ENCODE measurements around the gene CYP4F12. TPM values are rescaled to one million over a fixed set of nuclear protein-coding genes. Genes with fewer than 3 reads are reported as not detected.

CYP4F12 gene
- total and polyA plus RNA-seq, 2 of the 8 experiments (the other 6 are each of a cell fraction or from before 2014, with no cell fraction given): not detected

GRCh38 chr19:15666186-15666585 lies 6.7 kb upstream of the CYP4F12 start:
- FAIRE-seq: no peak

More at GRCh38 chr19:15666186-15666585, 6.7 kb upstream of the CYP4F12 start:
- Histone ChIP-seq H2AFZ (ENCODE audit: low read length) (no peak overlapping the region), H3K4me1 (replicated peaks in 1 of 4; ENCODE audit: control insufficient read depth in 3 of 4, insufficient read depth in 4 of 4, low read length in 3 of 4) (no peaks in the 10 kb centered on the region), H4K91ac (replicated peaks; ENCODE audit: insufficient read length, low read length) (no peak overlapping the region), H2AK5ac (ENCODE audit: low read depth, low read length) (no peak overlapping the region), H3K9me3 (ENCODE audit: insufficient read depth in 2 of 2, low read depth in 1 of 2, low read length in 1 of 2) (peaks cover 82 to 84% of the 10 kb centered on the region in 2 experiments), H3K23ac (ENCODE audit: insufficient read length) (no peak overlapping the region), H4K8ac (ENCODE audit: extremely low read depth, insufficient read depth, low read length) (no peak overlapping the region), H3K27me3 (replicated peaks in 1 of 4; ENCODE audit: control insufficient read depth in 3 of 4, extremely low read depth in 1 of 4, insufficient read depth in 3 of 4, low read length in 3 of 4) (no peaks in the 10 kb centered on the region), H3K4ac (replicated peaks; ENCODE audit: insufficient read length, low read depth, low read length) (no peak overlapping the region), H4K5ac (ENCODE audit: insufficient read length, low read depth, low read length) (no peak overlapping the region), H3K4me3 (ENCODE audit: extremely low read depth in 1 of 4, insufficient read depth in 2 of 4, low read depth in 3 of 4, low read length in 4 of 4) (no peak overlapping the region), H3K23me2 (ENCODE audit: low read depth, low read length) (no peaks in the 10 kb centered on the region), H3K79me2 (ENCODE audit: control insufficient read depth in 1 of 2, insufficient read depth in 2 of 2, low read length in 2 of 2) (no peaks in the 10 kb centered on the region), H3K4me2 (ENCODE audit: insufficient read depth in 1 of 2, low read depth in 2 of 2, low read length in 2 of 2) (no peak overlapping the region), H3K79me1 (ENCODE audit: low read depth, low read length) (no peaks in the 10 kb centered on the region), H3K9ac (replicated peaks in 1 of 4; ENCODE audit: extremely low read depth in 1 of 4, low read depth in 3 of 4, low read length in 3 of 4) (no peak overlapping the region), H2BK120ac (replicated peaks; ENCODE audit: low read depth, low read length) (no peak overlapping the region), H2BK20ac (ENCODE audit: low read length) (no peak overlapping the region), H3K27ac (ENCODE audit: low read depth, low read length) (no peak overlapping the region), H3K56ac (replicated peaks; ENCODE audit: insufficient read length, low read depth, low read length) (no peak overlapping the region), H3K18ac (ENCODE audit: extremely low read depth, low read length) (no peak overlapping the region), H2BK15ac (ENCODE audit: low read length) (no peak overlapping the region), H2BK12ac (ENCODE audit: low read depth, low read length) (no peak overlapping the region), H4K20me1 (replicated peaks in 1 of 2; ENCODE audit: control insufficient read depth in 1 of 2, insufficient read depth in 2 of 2, low read length in 2 of 2) (no peaks in the 10 kb centered on the region), H3K14ac (ENCODE audit: insufficient read length) (no peak overlapping the region), H2BK5ac (ENCODE audit: low read depth, low read length) (no peak overlapping the region), H3K36me3 (ENCODE audit: control insufficient read depth in 2 of 4, insufficient read depth in 4 of 4, low read length in 3 of 4) (no peaks in the 10 kb centered on the region; a peak in 1 of 8 replicates)
- ChIA-PET CTCF (ENCODE audit: partially characterized antibody) (no interaction called here), POLR2A (ENCODE audit: partially characterized antibody) (no interaction called here)
- WGBS, 2 experiments (ENCODE audit: extremely low coverage in 1 of 2, insufficient coverage in 1 of 2, insufficient read length in 1 of 2, insufficient replicate concordance in 2 of 2, low coverage in 1 of 2, low lambda C conversion rate in 2 of 2, missing lambda C conversion rate in 1 of 2): 67% methylated on average over 1 of the region's 1 CpG; no CpG with 5 or more reads in 1 of the 2 experiments
- TF ChIP-seq NRF1 (IDR thresholded peaks at IDR 0.05; ENCODE audit: low read depth, low read length) (no peak), POLR2A (IDR thresholded peaks at IDR 0.05; ENCODE audit: control extremely low read depth in 1 of 2, low read depth in 2 of 2, low read length in 2 of 2) (no peak)
- DNase-seq (ENCODE audit: low read depth in 1 of 2, low spot score in 2 of 2): no peak
